ENCODE data around the gene CER1. TPM values are rescaled to one million over a fixed set of nuclear protein-coding genes. Genes with fewer than 3 reads are reported as not detected.

Gene CER1
- total RNA-seq, 1 donor from 2014 or later, result not detected

DNA sequence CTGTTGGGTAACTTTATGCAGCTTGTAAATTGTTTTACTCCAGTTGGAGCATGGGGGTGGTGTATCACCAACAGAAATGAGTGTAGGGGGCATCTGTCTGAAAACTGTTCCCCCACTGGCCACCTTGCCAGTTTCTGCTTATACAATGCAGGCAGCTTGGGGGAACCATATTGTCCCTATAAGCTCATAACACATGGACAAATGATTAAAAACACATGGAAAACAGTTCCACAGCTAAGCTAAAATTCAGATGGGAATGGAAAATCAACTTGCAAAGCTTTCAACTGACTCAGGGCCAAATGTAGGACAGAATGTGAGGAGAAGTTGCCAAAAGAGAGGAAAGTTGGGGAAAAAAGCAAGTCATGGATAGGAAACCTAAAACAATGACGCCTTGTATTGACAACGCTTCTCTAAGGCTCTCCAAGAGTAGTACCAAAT is 7.9 kb upstream of the CER1 start:
- TF ChIP-seq, protein P1, sequence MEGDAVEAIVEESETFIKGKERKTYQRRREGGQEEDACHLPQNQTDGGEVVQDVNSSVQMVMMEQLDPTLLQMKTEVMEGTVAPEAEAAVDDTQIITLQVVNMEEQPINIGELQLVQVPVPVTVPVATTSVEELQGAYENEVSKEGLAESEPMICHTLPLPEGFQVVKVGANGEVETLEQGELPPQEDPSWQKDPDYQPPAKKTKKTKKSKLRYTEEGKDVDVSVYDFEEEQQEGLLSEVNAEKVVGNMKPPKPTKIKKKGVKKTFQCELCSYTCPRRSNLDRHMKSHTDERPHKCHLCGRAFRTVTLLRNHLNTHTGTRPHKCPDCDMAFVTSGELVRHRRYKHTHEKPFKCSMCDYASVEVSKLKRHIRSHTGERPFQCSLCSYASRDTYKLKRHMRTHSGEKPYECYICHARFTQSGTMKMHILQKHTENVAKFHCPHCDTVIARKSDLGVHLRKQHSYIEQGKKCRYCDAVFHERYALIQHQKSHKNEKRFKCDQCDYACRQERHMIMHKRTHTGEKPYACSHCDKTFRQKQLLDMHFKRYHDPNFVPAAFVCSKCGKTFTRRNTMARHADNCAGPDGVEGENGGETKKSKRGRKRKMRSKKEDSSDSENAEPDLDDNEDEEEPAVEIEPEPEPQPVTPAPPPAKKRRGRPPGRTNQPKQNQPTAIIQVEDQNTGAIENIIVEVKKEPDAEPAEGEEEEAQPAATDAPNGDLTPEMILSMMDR (IDR thresholded peaks at IDR 0.05; ENCODE audit: unreplicated experiment), result no peak
- Mint-ChIP-seq H3K27ac (no peak overlapping the region), H3K4me1 (ENCODE audit: low read depth) (no peaks in the 10 kb centered on the region), H3K27me3 (peaks cover 12% of the 10 kb centered on the region), H3K9me3 (ENCODE audit: low read depth) (no peaks in the 10 kb centered on the region), H3K36me3 (ENCODE audit: insufficient read depth) (no peaks in the 10 kb centered on the region), H3K4me3 (ENCODE audit: low read depth) (no peak overlapping the region)
- no peak for DNase-seq (ENCODE audit: low spot score, unreplicated experiment)

DNA sequence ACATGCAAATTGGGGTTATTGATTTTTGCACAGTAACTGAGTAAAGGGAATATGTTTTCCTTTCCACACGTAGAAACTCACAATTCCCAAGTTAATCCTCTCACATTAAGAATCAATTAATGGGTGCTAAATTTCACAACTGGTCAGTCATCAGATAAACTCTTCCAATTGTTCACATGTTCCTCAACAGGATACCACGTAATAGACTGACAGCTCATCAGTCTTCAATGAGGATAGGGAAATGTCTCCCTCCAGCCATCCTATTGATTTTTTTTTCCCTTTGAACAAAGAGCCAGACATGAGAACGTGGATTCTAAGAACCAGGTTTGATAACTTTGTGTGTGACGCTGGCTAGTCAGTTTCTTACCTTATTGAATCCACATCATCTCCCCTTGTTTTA is 768 bp upstream of the CER1 start:
- Mint-ChIP-seq H3K36me3 (ENCODE audit: insufficient read depth) (no peaks in the 10 kb centered on the region), H3K4me1 (ENCODE audit: low read depth) (peaks cover 16% of the 10 kb centered on the region), H3K9me3 (ENCODE audit: low read depth) (no peaks in the 10 kb centered on the region), H3K27me3 (peaks cover 47% of the 10 kb centered on the region), H3K27ac (no peak overlapping the region), H3K4me3 (ENCODE audit: low read depth) (no peak overlapping the region)
- DNase-seq (ENCODE audit: low spot score, unreplicated experiment), result no peak
- TF ChIP-seq, protein P1 (IDR thresholded peaks at IDR 0.05; ENCODE audit: unreplicated experiment), result no peak

DNA sequence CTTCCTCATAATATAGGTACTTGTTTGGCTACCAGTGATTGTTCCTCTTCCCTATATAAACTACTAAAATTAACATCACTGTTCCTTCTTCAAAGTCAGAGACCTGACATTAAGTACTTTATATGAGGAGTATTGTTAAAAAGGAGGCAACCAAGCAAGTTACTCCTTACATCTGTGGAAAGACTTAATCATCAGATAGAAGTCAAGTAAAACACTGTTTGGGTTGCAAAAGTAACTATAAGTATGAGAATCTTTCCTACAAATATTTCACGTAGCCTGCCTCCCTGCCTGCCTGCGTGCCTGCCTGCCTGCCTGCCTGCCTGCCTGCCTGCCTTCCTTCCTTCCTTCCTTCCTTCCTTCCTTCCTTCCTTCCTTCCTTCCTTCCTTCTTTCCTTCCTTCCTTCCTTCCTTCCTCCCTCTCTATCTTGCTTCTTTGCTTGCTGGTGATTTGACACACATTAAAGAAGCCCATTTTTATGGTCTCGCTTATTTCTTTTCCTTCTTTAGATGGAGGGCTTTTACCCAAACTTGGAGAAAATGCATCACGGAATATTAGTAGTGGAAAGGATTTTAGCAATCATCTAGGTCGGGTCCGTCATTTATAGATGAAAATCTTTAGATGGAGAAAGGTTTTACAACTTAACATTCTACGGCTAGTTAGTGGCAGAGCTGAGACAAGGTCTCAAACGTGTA is 3.2 kb downstream of the CER1 start:
- Mint-ChIP-seq H3K9me3 (ENCODE audit: low read depth) (no peaks in the 10 kb centered on the region), H3K27ac (no peak overlapping the region), H3K4me3 (ENCODE audit: low read depth) (no peak overlapping the region), H3K36me3 (ENCODE audit: insufficient read depth) (no peaks in the 10 kb centered on the region), H3K27me3 (peaks cover 39% of the 10 kb centered on the region), H3K4me1 (ENCODE audit: low read depth) (peaks cover 16% of the 10 kb centered on the region)
- no peak for DNase-seq (ENCODE audit: low spot score, unreplicated experiment)
- TF ChIP-seq, protein P1 (IDR thresholded peaks at IDR 0.05; ENCODE audit: unreplicated experiment), result no peak

DNA sequence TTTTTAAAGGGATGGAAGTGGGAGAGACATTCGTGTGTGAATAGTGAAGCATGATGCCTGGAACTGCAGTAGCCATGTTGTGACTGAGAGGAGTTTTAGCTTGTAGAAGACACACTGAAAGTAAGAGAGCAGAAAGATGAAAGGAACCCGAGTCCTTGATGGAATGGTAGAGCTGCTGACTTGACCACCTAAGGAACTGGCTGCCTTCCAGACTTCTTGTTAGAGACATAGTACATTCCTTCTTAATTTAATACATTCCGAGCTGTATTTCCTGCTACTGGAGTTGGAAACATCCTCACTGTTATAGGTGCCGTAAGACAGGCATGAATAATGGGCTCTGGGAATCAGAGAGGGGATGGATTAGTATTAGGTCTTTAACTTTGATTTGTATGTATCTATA is 7.4 kb downstream of the CER1 start:
- DNase-seq (ENCODE audit: low spot score, unreplicated experiment), result no peak
- no peaks in the 10 kb centered on the region for H3K36me3 Mint-ChIP-seq (ENCODE audit: insufficient read depth)
- H3K9me3 Mint-ChIP-seq (ENCODE audit: low read depth), result peaks cover 4% of the 10 kb centered on the region
- TF ChIP-seq, protein P1 (IDR thresholded peaks at IDR 0.05; ENCODE audit: unreplicated experiment), result no peak
- H3K27ac Mint-ChIP-seq, result no peak overlapping the region
- no peak overlapping the region for H3K4me3 Mint-ChIP-seq (ENCODE audit: low read depth)
- no peaks in the 10 kb centered on the region for H3K4me1 Mint-ChIP-seq (ENCODE audit: low read depth)
- H3K27me3 Mint-ChIP-seq, result peaks cover 8% of the 10 kb centered on the region

DNA sequence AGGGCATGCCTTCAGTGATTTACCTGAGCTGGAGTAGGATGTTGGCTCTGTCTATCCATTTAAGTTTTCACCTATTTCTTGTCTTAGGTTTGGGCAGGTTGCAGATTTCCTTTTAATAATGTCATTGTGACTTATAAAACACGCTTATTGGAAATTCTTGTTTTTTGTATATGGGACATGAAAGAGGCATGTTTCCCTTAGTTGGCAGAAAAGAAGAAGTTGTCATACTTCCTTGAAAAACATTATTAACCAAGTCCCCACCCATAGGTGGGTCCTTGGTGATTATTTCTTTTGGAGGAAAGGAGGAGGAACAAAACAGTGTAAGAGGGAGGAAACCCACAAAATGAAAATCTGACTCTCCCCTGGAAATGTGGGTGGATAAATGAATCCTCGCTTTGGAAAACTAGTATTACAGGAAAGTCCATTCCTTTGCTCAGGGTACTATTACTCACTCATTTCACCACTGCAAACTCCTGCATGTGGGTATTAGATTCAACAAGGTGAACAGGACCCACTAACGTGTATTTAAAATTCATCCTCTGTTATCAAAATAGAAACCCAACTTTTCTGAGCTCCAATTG is 9.3 kb downstream of the CER1 start:
- no peak for DNase-seq (ENCODE audit: low spot score, unreplicated experiment)
- no peak overlapping the region for H3K27ac Mint-ChIP-seq
- no peaks in the 10 kb centered on the region for H3K27me3 Mint-ChIP-seq
- TF ChIP-seq, protein P1 (IDR thresholded peaks at IDR 0.05; ENCODE audit: unreplicated experiment), result no peak
- H3K9me3 Mint-ChIP-seq (ENCODE audit: low read depth), result peaks cover 19% of the 10 kb centered on the region
- H3K36me3 Mint-ChIP-seq (ENCODE audit: insufficient read depth), result peaks cover 1% of the 10 kb centered on the region
- no peak overlapping the region for H3K4me3 Mint-ChIP-seq (ENCODE audit: low read depth)
- H3K4me1 Mint-ChIP-seq (ENCODE audit: low read depth), result no peaks in the 10 kb centered on the region

Measured in progenitor cell of endocrine pancreas (in vitro differentiated cells).